ENCODE data around the gene RNF20.

GRCh38 chr9:101585740-101586139 lies 52.1 kb downstream of the RNF20 start:
- TF ChIP-seq POLR2A (IDR thresholded peaks at IDR 0.05) = no peak
- no peak for TF ChIP-seq CTCF (IDR thresholded peaks at IDR 0.05)

All from upper lobe of left lung (tissue), 4 donors.